ENCODE results near the gene ZNF805.

The ZNF805 gene

GRCh38 chr19:57292547-57292946 is 52.1 kb downstream of the ZNF805 start:
- Histone ChIP-seq H3K27me3 (ENCODE audit: insufficient read depth, low read length) (no peaks in the 10 kb centered on the region), H3K36me3 (ENCODE audit: insufficient read depth, low read depth, low read length) (peaks cover 86% of the 10 kb centered on the region), H3K9me3 (ENCODE audit: insufficient read depth, low read depth, low read length) (no peaks in the 10 kb centered on the region), H3K27ac (ENCODE audit: low read length) (no peak overlapping the region), H3K4me1 (ENCODE audit: insufficient read depth, low read length) (no peaks in the 10 kb centered on the region), H3K4me3 (ENCODE audit: low read length) (no peak overlapping the region), H3K9ac (ENCODE audit: low read depth, low read length) (no peak overlapping the region)

GRCh38 chr19:57293719-57294118 is 53.3 kb downstream of the ZNF805 start:
- no peak overlapping the region for H3K27ac ChIP-seq (ENCODE audit: low read length)
- no peaks in the 10 kb centered on the region for H3K9me3 ChIP-seq (ENCODE audit: insufficient read depth, low read depth, low read length)
- H3K27me3 ChIP-seq (ENCODE audit: insufficient read depth, low read length) = no peaks in the 10 kb centered on the region
- peaks cover 80% of the 10 kb centered on the region for H3K36me3 ChIP-seq (ENCODE audit: insufficient read depth, low read depth, low read length)
- H3K4me3 ChIP-seq (ENCODE audit: low read length) = no peak overlapping the region
- no peaks in the 10 kb centered on the region for H3K4me1 ChIP-seq (ENCODE audit: insufficient read depth, low read length)
- H3K9ac ChIP-seq (ENCODE audit: low read depth, low read length) = no peak overlapping the region

- Histone ChIP-seq H3K36me3 (ENCODE audit: insufficient read depth, low read depth, low read length) (peaks cover 43% of the 10 kb centered on the region), H3K27me3 (ENCODE audit: insufficient read depth, low read length) (no peaks in the 10 kb centered on the region), H3K27ac (ENCODE audit: low read length) (no peak overlapping the region), H3K9ac (ENCODE audit: low read depth, low read length) (no peak overlapping the region), H3K4me1 (ENCODE audit: insufficient read depth, low read length) (no peaks in the 10 kb centered on the region; the same call in 1 of the 2 replicates), H3K4me3 (ENCODE audit: low read length) (no peak overlapping the region), H3K9me3 (ENCODE audit: insufficient read depth, low read depth, low read length) (no peaks in the 10 kb centered on the region)
Observed at GRCh38 chr19:57302020-57302465, 61.6 kb downstream of the ZNF805 start.

- Histone ChIP-seq H3K27ac (ENCODE audit: low read length) (no peak overlapping the region), H3K36me3 (ENCODE audit: insufficient read depth, low read depth, low read length) (peaks cover 34% of the 10 kb centered on the region), H3K9ac (ENCODE audit: low read depth, low read length) (no peak overlapping the region), H3K4me3 (ENCODE audit: low read length) (no peak overlapping the region), H3K9me3 (ENCODE audit: insufficient read depth, low read depth, low read length) (no peaks in the 10 kb centered on the region), H3K4me1 (ENCODE audit: insufficient read depth, low read length) (no peaks in the 10 kb centered on the region; the same call in 1 of the 2 replicates), H3K27me3 (ENCODE audit: insufficient read depth, low read length) (no peaks in the 10 kb centered on the region)
Observed at GRCh38 chr19:57302727-57303401, 62.4 kb downstream of the ZNF805 start.
